Activated CD4-positive, alpha-beta T cell treated with anti-CD3 and anti-CD28 coated beads, Interleukin-2, amount 10 ng/mL, durations not matched to agents 24 days and 14 days (primary cell): ENCODE data around the gene ZNF69. TPM values are rescaled to one million over a fixed set of nuclear protein-coding genes. Genes with fewer than 3 reads are reported as not detected.
"Not testable (repeated sequence)": the region's sequence is repeated elsewhere in the genome, so short reads cannot be mapped to it uniquely, and the experiment has no call there.

ENCODE experiments used
- DNase-seq: peaks from one replicate; pipeline ENCODE4 v3.0.0; 2022
- H3K27ac Mint-ChIP-seq: one replicate; pipeline ENCODE4 v1.8.0; 2022; ENCODE audit warnings: mild to moderate bottlenecking, mixed read lengths
- H3K27me3 Mint-ChIP-seq: one replicate; pipeline ENCODE4 v1.8.0; 2022; ENCODE audit warnings: mixed read lengths
- H3K36me3 Mint-ChIP-seq: one replicate; pipeline ENCODE4 v1.8.0; 2022; ENCODE audit warnings: low read depth, mild to moderate bottlenecking, mixed read lengths
- H3K4me1 Mint-ChIP-seq: one replicate; pipeline ENCODE4 v1.8.0; 2021; ENCODE audit warnings: mixed read lengths
- H3K4me3 Mint-ChIP-seq: one replicate; pipeline ENCODE4 v1.8.0; 2022; ENCODE audit warnings: mild to moderate bottlenecking, moderate library complexity, mixed read lengths
- H3K9me3 Mint-ChIP-seq: one replicate; pipeline ENCODE4 v1.8.0; 2021; ENCODE audit warnings: mixed read lengths
- intact Hi-C: fragments of 100-400 bp; cut with micrococcal nuclease; formaldehyde crosslinking; loops from one replicate; pipeline ENCODE4 v1.15.1; 2023
- total RNA-seq: library from RNA; stranded (reverse); gene quantifications from 2 replicates; pipeline ENCODE4 v1.2.3, GENCODE V29; 2022

The ZNF69 gene
- total RNA-seq, 1 donor from 2014 or later = 0.40 TPM

DNA sequence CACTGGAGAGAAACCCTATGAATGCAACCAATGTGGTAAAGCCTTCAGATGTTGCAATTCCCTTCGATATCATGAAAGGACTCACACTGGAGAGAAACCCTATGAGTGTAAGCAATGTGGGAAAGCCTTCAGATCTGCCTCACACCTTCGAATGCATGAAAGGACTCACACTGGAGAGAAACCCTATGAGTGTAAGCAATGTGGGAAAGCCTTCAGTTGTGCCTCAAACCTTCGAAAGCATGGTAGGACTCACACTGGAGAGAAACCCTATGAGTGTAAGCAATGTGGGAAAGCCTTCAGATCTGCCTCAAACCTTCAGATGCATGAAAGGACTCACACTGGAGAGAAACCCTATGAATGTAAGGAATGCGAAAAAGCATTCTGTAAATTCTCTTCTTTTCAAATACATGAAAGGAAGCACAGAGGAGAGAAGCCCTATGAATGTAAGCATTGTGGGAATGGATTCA, 62.1 kb downstream of the ZNF69 start:
- H3K4me3 Mint-ChIP-seq, H3K27me3 Mint-ChIP-seq, DNase-seq, H3K27ac Mint-ChIP-seq, H3K4me1 Mint-ChIP-seq, intact Hi-C loops: not testable (repeated sequence)
- H3K9me3 Mint-ChIP-seq = peaks cover 41% of the 10 kb centered on the region
- H3K36me3 Mint-ChIP-seq = peaks cover 80% of the 10 kb centered on the region

DNA sequence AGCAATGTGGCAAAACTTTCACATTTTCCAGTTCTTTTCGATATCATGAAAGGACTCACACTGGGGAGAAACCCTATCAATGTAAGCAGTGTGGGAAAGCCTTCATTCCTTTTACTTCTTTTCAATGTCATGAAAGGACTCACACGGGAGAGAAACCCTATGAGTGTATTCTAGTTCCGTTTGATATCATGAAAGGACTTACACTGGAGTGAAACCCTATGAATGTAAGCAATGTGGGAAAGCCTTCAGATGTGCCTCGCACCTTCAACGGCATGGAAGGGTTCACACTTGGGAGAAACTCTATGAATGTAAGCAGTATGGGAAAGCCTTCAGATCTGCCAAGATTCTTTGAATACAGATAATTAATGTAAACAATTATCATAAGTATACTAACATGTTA, 62.7 kb downstream of the ZNF69 start:
- Mint-ChIP-seq H3K27ac (no peak overlapping the region), H3K27me3 (no peaks in the 10 kb centered on the region), H3K36me3 (peaks cover 73% of the 10 kb centered on the region), H3K9me3 (peaks cover 40% of the 10 kb centered on the region), H3K4me3 (no peak overlapping the region), H3K4me1 (no peaks in the 10 kb centered on the region)
- intact Hi-C loops = no loop called here
- DNase-seq = no peak

Other genes starting within 250 kb of the ZNF69 start
- gene ZNF823, start 148.8 kb upstream of the ZNF69 start, total RNA-seq = 2.4 and 3.0 TPM in 2 replicates
- gene ZNF441, start 120.8 kb upstream of the ZNF69 start, total RNA-seq = 3.1 and 4.0 TPM in 2 replicates
- gene ZNF491, start 89.3 kb upstream of the ZNF69 start, total RNA-seq = 0.12 and 0.68 TPM in 2 replicates
- 7.4 and 10.5 TPM in 2 replicates for gene ZNF440, start 73.5 kb upstream of the ZNF69 start, total RNA-seq
- gene ZNF439, start 39.1 kb upstream of the ZNF69 start, total RNA-seq = 3.3 and 3.9 TPM in 2 replicates
- 12.6 and 13.4 TPM in 2 replicates for gene ZNF700, start 37.3 kb downstream of the ZNF69 start, total RNA-seq
- gene ZNF763, start 77.3 kb downstream of the ZNF69 start, total RNA-seq = 0.31 and 0.51 TPM in 2 replicates
- gene ZNF433, start 147.9 kb downstream of the ZNF69 start, total RNA-seq = 0.14 and 0.21 TPM in 2 replicates
- gene ZNF878, start 165.2 kb downstream of the ZNF69 start, total RNA-seq = 0.21 and 0.49 TPM in 2 replicates
- 0.59 and 0.93 TPM in 2 replicates for gene ZNF844, start 176.9 kb downstream of the ZNF69 start, total RNA-seq